Endothelial cell of umbilical vein (primary cell): ENCODE results near the gene CD38. TPM values are rescaled to one million over a fixed set of nuclear protein-coding genes. Genes with fewer than 3 reads are reported as not detected.

ENCODE experiments used
- BruUV-seq: library from RNA; stranded (reverse); fragments of 400-500 nt; replicated peaks from 2 replicates; lab custom pipeline; 2021; lab: Mats Ljungman, UMichigan
- CTCF ChIA-PET: fragments of 300-600, 350-600 bp; sonication (Branson Sonifier 250); formaldehyde crosslinking; loops from one replicate; lab custom pipeline; 2021; ENCODE audit warnings: antibody characterized with exemption, inconsistent platforms; lab: Charles Lee
- POLR2A ChIA-PET: fragments of 300-600, 350-600 bp; sonication (Branson Sonifier 250); formaldehyde crosslinking; loops from one replicate; lab custom pipeline; 2021; ENCODE audit warnings: antibody characterized with exemption, inconsistent platforms; lab: Charles Lee
- DNase-seq: peaks from one replicate; pipeline ENCODE4 v3.0.0-alpha.2; 2011; ENCODE audit warnings: low read depth, low spot score
- FAIRE-seq: peaks from 2 replicates; lab custom pipeline; 2011; peaks lifted over from hg19 to GRCh38; lab: Jason Lieb, UNC
- H2AFZ ChIP-seq: 2 replicates; pipeline ENCODE4 v1.6.0; 2012; ENCODE audit warnings: low read depth, low read length, control low read depth, inconsistent platforms
- H3K27ac ChIP-seq: 2 replicates; pipeline ENCODE4 v1.5.1; 2011; ENCODE audit warnings: low read depth, mild to moderate bottlenecking, control low read depth, low read length, moderate library complexity; ENCODE audit not compliant: insufficient read depth
- H3K27me3 ChIP-seq, 2 experiments: 2 replicates each; pipeline versions ENCODE4 v1.6.0 to v1.6.1; 2011; ENCODE audit warnings: low read length in 2 of 2, mixed read lengths in 1 of 2; ENCODE audit not compliant: control insufficient read depth in 2 of 2, insufficient read depth in 2 of 2
- H3K36me3 ChIP-seq, 2 experiments: 2 replicates in 1 of 2; 3 replicates in 1 of 2; pipeline ENCODE4 v1.5.1; 2011; ENCODE audit warnings: low read length in 2 of 2, mild to moderate bottlenecking in 1 of 2, moderate library complexity in 1 of 2; ENCODE audit not compliant: control insufficient read depth in 2 of 2, insufficient read depth in 2 of 2; ENCODE audit errors: extremely low read depth in 1 of 2
- H3K4me1 ChIP-seq: 3 replicates; pipeline ENCODE4 v1.5.1; 2011; ENCODE audit warnings: mild to moderate bottlenecking, low read length; ENCODE audit not compliant: control insufficient read depth, insufficient read depth; ENCODE audit errors: extremely low read depth
- H3K4me2 ChIP-seq: 2 replicates; pipeline ENCODE4 v1.6.1; 2011; ENCODE audit warnings: low read length, control low read depth, mixed read lengths; ENCODE audit not compliant: insufficient read depth
- H3K4me3 ChIP-seq, 3 experiments: fragments of 200-600 bp in 1 of 3; sonication (generic), shearing (Covaris generic) in 1 of 3; replicated peaks in 1 of 3; 2 replicates each; pipeline ENCODE4 v1.5.1; 2011 to 2016; ENCODE audit warnings: control low read depth in 3 of 3, low read length in 3 of 3, mild to moderate bottlenecking in 2 of 3, inconsistent platforms in 1 of 3, low read depth in 1 of 3, moderate library complexity in 1 of 3; ENCODE audit not compliant: insufficient read depth in 1 of 3
- H3K79me2 ChIP-seq: 2 replicates; pipeline ENCODE4 v1.6.0; 2012; ENCODE audit warnings: low read length, inconsistent platforms; ENCODE audit not compliant: control insufficient read depth, insufficient read depth
- H3K9ac ChIP-seq: replicated peaks from 2 replicates; pipeline ENCODE3; 2011; ENCODE audit warnings: low read length, control low read depth; ENCODE audit not compliant: insufficient read depth; ENCODE audit errors: extremely low read depth
- H3K9me1 ChIP-seq: replicated peaks from 3 replicates; pipeline ENCODE4 v1.6.0; 2011; ENCODE audit warnings: mild to moderate bottlenecking, low read length; ENCODE audit not compliant: control insufficient read depth, insufficient read depth; ENCODE audit errors: extremely low read depth
- H3K9me3 ChIP-seq: replicated peaks from 2 replicates; pipeline ENCODE4 v1.5.1; 2012; ENCODE audit warnings: low read length, inconsistent platforms; ENCODE audit not compliant: control insufficient read depth, insufficient read depth
- H4K20me1 ChIP-seq: replicated peaks from 2 replicates; pipeline ENCODE3; 2011; ENCODE audit warnings: mild to moderate bottlenecking, low read length; ENCODE audit not compliant: control insufficient read depth, insufficient read depth; ENCODE audit errors: extremely low read depth
- EZH2 ChIP-seq: IDR thresholded peaks from 2 replicates; pipeline ENCODE4 v1.6.1; 2012; ENCODE audit warnings: borderline replicate concordance, low read depth, mild to moderate bottlenecking, moderate library complexity, low read length, inconsistent platforms; ENCODE audit not compliant: severe bottlenecking
- FOS ChIP-seq: IDR thresholded peaks from 2 replicates; pipeline ENCODE4 v1.6.1; 2011; ENCODE audit warnings: mild to moderate bottlenecking, low read length, moderate library complexity, borderline replicate concordance; ENCODE audit not compliant: insufficient read depth
- GATA2 ChIP-seq: IDR thresholded peaks from 2 replicates; pipeline ENCODE4 v1.7.0; 2011; ENCODE audit warnings: low read depth, mild to moderate bottlenecking, moderate library complexity, mixed read lengths, low read length; ENCODE audit not compliant: insufficient read length, insufficient read depth
- JUN ChIP-seq: IDR thresholded peaks from 2 replicates; pipeline ENCODE4 v1.6.1; 2011; ENCODE audit warnings: borderline replicate concordance, low read depth; ENCODE audit not compliant: insufficient read length, insufficient read depth
- MYC ChIP-seq: IDR thresholded peaks from one replicate; pipeline ENCODE4 v1.6.1; 2011; ENCODE audit warnings: mild to moderate bottlenecking, low read depth, low read length
- POLR2A ChIP-seq: IDR thresholded peaks from 2 replicates; pipeline ENCODE4 v1.6.1; 2012; ENCODE audit warnings: low read depth, mild to moderate bottlenecking, control low read depth, low read length
- POLR2AphosphoS5 ChIP-seq: IDR thresholded peaks from 2 replicates; pipeline ENCODE4 v1.6.1; 2012; ENCODE audit warnings: low read depth, mild to moderate bottlenecking, control low read depth, low read length, moderate library complexity; ENCODE audit not compliant: insufficient read depth
- dilution Hi-C: fragments of 300-500 bp; cut with MboI; formaldehyde crosslinking; loops from one replicate; pipeline ENCODE4 v1.15.0; 2019; ENCODE audit warnings: low sequenced_read_pairs; ENCODE audit not compliant: extremely low pct_ligation_motif_present
- intact Hi-C: fragments of 100-400 bp; cut with micrococcal nuclease; formaldehyde crosslinking; loops from one replicate; pipeline ENCODE4 v1.10.0; 2022
- polyA plus RNA-seq, 4 experiments: library from polyadenylated mRNA; depleted of rRNA in 3 of 4; stranded (reverse) in 3 of 4; unstranded in 1 of 4; fragments of >200 nt; gene quantifications; 2 replicates each; pipeline versions ENCODE4 v1.2.1 to v1.2.3, GENCODE V29; 2011 to 2012; ENCODE audit warnings: missing spikeins in 1 of 4
- total RNA-seq: library from RNA; stranded (reverse); gene quantifications from 2 replicates; pipeline ENCODE4 v1.2.3, GENCODE V29; 2021
- TF ChIP-seq, protein P1 (sequence below): IDR thresholded peaks from 2 replicates; pipeline ENCODE4 v1.6.1; 2011; ENCODE audit not compliant: insufficient read depth, insufficient read length
- TF ChIP-seq, protein P2 (sequence below), 2 donors: IDR thresholded peaks; 1 replicate in 1 of 2; 2 replicates in 1 of 2; pipeline ENCODE4 v1.5.1; 2011; ENCODE audit warnings: low read length in 2 of 2, mild to moderate bottlenecking in 2 of 2, moderate library complexity in 2 of 2, control low read depth in 1 of 2, inconsistent platforms in 1 of 2, low read depth in 1 of 2; ENCODE audit not compliant: insufficient read depth in 1 of 2; ENCODE audit errors: extremely low read depth in 1 of 2

CD38 gene
- total and polyA plus RNA-seq, 2 donors (not counting 3 experiments of a cell fraction or from before 2014, with no cell fraction given): 0.11 to 0.31 TPM

DNA sequence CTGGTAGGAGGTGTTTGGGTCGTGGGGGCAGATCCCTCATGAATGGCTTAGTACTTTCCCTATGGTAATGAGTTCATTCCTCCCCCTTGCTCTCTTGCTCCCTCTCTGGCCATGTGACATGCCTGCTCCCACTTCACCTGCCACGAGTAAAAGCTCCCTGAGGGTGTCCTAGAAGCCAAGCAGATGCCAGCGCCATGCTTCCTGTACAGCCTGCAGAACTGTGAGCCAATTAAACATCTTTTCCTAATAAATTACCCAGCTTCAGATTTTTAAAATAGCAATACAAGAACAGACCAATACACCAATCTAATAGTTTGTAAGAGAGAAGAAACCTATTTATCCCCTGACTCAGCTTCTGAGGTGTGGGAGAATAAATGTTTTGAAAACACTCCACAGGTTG lies 99.9 kb downstream of the CD38 start:
- POLR2A ChIA-PET: no interaction called here
- no peak overlapping the region for H2AFZ ChIP-seq
- no peaks in the 10 kb centered on the region for H4K20me1 ChIP-seq
- H3K9ac ChIP-seq: no peak overlapping the region
- CTCF ChIA-PET: interaction anchor here (1.0 to 9.2 kb wide), 3 partner anchors 72 to 399 kb away, joined by 3 to 465 read pairs (median 4); no protein-coding TSS in a partner anchor
- no peaks in the 10 kb centered on the region for H3K9me1 ChIP-seq
- no peak overlapping the region for H3K4me2 ChIP-seq
- H3K27me3 ChIP-seq: peaks cover 0 to 4% of the 10 kb centered on the region in 2 experiments
- H3K79me2 ChIP-seq: no peaks in the 10 kb centered on the region
- no peaks in the 10 kb centered on the region for H3K9me3 ChIP-seq
- H3K4me3 ChIP-seq: no peak overlapping the region
- no TSS peak for BruUV-seq
- TF ChIP-seq, protein P1, sequence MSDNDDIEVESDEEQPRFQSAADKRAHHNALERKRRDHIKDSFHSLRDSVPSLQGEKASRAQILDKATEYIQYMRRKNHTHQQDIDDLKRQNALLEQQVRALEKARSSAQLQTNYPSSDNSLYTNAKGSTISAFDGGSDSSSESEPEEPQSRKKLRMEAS: no peak
- TF ChIP-seq JUN (no peak), POLR2AphosphoS5 (no peak), EZH2 (no peak), GATA2 (no peak), POLR2A (no peak), FOS (no peak), MYC (no peak)
- TF ChIP-seq, protein P2, sequence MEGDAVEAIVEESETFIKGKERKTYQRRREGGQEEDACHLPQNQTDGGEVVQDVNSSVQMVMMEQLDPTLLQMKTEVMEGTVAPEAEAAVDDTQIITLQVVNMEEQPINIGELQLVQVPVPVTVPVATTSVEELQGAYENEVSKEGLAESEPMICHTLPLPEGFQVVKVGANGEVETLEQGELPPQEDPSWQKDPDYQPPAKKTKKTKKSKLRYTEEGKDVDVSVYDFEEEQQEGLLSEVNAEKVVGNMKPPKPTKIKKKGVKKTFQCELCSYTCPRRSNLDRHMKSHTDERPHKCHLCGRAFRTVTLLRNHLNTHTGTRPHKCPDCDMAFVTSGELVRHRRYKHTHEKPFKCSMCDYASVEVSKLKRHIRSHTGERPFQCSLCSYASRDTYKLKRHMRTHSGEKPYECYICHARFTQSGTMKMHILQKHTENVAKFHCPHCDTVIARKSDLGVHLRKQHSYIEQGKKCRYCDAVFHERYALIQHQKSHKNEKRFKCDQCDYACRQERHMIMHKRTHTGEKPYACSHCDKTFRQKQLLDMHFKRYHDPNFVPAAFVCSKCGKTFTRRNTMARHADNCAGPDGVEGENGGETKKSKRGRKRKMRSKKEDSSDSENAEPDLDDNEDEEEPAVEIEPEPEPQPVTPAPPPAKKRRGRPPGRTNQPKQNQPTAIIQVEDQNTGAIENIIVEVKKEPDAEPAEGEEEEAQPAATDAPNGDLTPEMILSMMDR (IDR thresholded peaks at IDR 0.05; ENCODE audit: extremely low read depth in 1 of 2, insufficient read depth in 1 of 2, low read depth in 1 of 2, low read length in 2 of 2): no peak
- no peak overlapping the region for H3K27ac ChIP-seq
- DNase-seq (no peak), FAIRE-seq (no peak)
- intact Hi-C loops (no loop called here), dilution Hi-C loops (no loop called here)
- H3K36me3 ChIP-seq: no peaks in the 10 kb centered on the region
- no peaks in the 10 kb centered on the region for H3K4me1 ChIP-seq
